Tibial nerve (tissue), 4 donors: ENCODE measurements around the gene PARD3B. TPM values are rescaled to one million over a fixed set of nuclear protein-coding genes. Genes with fewer than 3 reads are reported as not detected.

ENCODE experiments used
- DNase-seq, 2 donors: peaks; one replicate each; pipeline ENCODE4 v3.0.0-alpha.2; 2019; ENCODE audit warnings: low spot score in 2 of 2
- H3K27ac ChIP-seq, 4 donors: fragments of 200-600 bp; sonication (generic) in 3 of 4; one replicate each; pipeline ENCODE4 v1.5.1; 2017 to 2019; ENCODE audit warnings: mild to moderate bottlenecking in 1 of 4
- H3K27me3 ChIP-seq, 2 donors: fragments of 200-600 bp; sonication (generic) in 1 of 2; one replicate each; pipeline versions ENCODE4 v1.5.1 to v1.6.0; 2017 to 2019
- H3K36me3 ChIP-seq, 3 donors: fragments of 200-600 bp; sonication (generic); one replicate each; pipeline ENCODE4 v1.5.1; 2018 to 2019
- H3K4me1 ChIP-seq, 4 donors: fragments of 200-600 bp; sonication (generic) in 3 of 4; one replicate each; pipeline ENCODE4 v1.5.1; 2017 to 2019
- H3K4me3 ChIP-seq, 4 donors: fragments of 200-600 bp; sonication (generic) in 3 of 4; one replicate each; pipeline ENCODE4 v1.5.1; 2017 to 2019; ENCODE audit warnings: mild to moderate bottlenecking in 1 of 4, moderate library complexity in 1 of 4
- H3K9me3 ChIP-seq, 4 donors: fragments of 200-600 bp; sonication (generic) in 3 of 4; one replicate each; pipeline ENCODE4 v1.5.1; 2017 to 2019
- CTCF ChIP-seq, 5 experiments: fragments of 200-600 bp in 3 of 5; fragments of 450-650 bp in 2 of 5; sonication (generic) in 3 of 5; IDR thresholded peaks; one replicate each; pipeline ENCODE4 v1.5.1; 2016 to 2019; ENCODE audit warnings: antibody characterized with exemption in 5 of 5, mild to moderate bottlenecking in 3 of 5, moderate library complexity in 2 of 5
- EP300 ChIP-seq, 2 donors: sonication (generic); formaldehyde crosslinking; IDR thresholded peaks; one replicate each; pipeline ENCODE4 v1.6.1; 2017; ENCODE audit warnings: antibody characterized with exemption in 2 of 2, mild to moderate bottlenecking in 1 of 2
- POLR2A ChIP-seq, 2 donors: fragments of 450-650 bp; IDR thresholded peaks; one replicate each; pipeline ENCODE4 v1.6.1; 2017; ENCODE audit warnings: antibody characterized with exemption in 2 of 2, mild to moderate bottlenecking in 2 of 2, moderate library complexity in 2 of 2
- WGBS, 2 donors: methylation state at CpG; one replicate each; pipeline ENCODE4 v1.1.5; 2018; 5-methylcytosine and 5-hydroxymethylcytosine counted together
- total RNA-seq, 4 donors: library from RNA; depleted of rRNA; stranded (reverse); fragments of >200 nt; gene quantifications; one replicate each; pipeline ENCODE4 v1.1.0, GENCODE V29; 2016

PARD3B gene
- total RNA-seq, 4 donors from 2014 or later: 47.4 to 101 (median 64.8) TPM

GRCh38 chr2:205401511-205401910 lies 856.2 kb downstream of the PARD3B start:
- Histone ChIP-seq H3K9me3 (no peaks in the 10 kb centered on the region), H3K36me3 (no peaks in the 10 kb centered on the region), H3K27me3 (no peaks in the 10 kb centered on the region), H3K27ac (no peak overlapping the region), H3K4me1 (no peaks in the 10 kb centered on the region), H3K4me3 (no peak overlapping the region)
- 86 to 88% methylated on average over 6 of the region's 6 CpGs for WGBS, 2 donors
- DNase-seq: no peak
- no peak for TF ChIP-seq POLR2A (IDR thresholded peaks at IDR 0.05)
- TF ChIP-seq CTCF (IDR thresholded peaks at IDR 0.05): no peak
- TF ChIP-seq EP300 (IDR thresholded peaks at IDR 0.05): no peak

GRCh38 chr2:205402011-205402410 lies 856.7 kb downstream of the PARD3B start:
- Histone ChIP-seq H3K27ac (no peak overlapping the region), H3K9me3 (no peaks in the 10 kb centered on the region), H3K36me3 (no peaks in the 10 kb centered on the region), H3K27me3 (no peaks in the 10 kb centered on the region), H3K4me3 (no peak overlapping the region), H3K4me1 (no peaks in the 10 kb centered on the region)
- WGBS, 2 donors: 56 to 64% methylated on average over 2 of the region's 2 CpGs
- DNase-seq: no peak
- no peak for TF ChIP-seq EP300 (IDR thresholded peaks at IDR 0.05)
- no peak for TF ChIP-seq POLR2A (IDR thresholded peaks at IDR 0.05)
- TF ChIP-seq CTCF (IDR thresholded peaks at IDR 0.05): no peak

GRCh38 chr2:205403244-205403825 lies 858.1 kb downstream of the PARD3B start:
- no peak for DNase-seq
- Histone ChIP-seq H3K4me3 (no peak overlapping the region), H3K36me3 (no peaks in the 10 kb centered on the region), H3K27me3 (no peaks in the 10 kb centered on the region), H3K27ac (no peak overlapping the region), H3K9me3 (no peaks in the 10 kb centered on the region), H3K4me1 (peaks cover 0 to 12% (median 2%) of the 10 kb centered on the region in 4 donors)
- WGBS, 2 donors: 88 to 91% methylated on average over 2 of the region's 2 CpGs
- TF ChIP-seq POLR2A (IDR thresholded peaks at IDR 0.05) (no peak), EP300 (IDR thresholded peaks at IDR 0.05) (no peak), CTCF (IDR thresholded peaks at IDR 0.05) (no peak)

GRCh38 chr2:205405194-205405593 lies 859.9 kb downstream of the PARD3B start:
- no peaks in the 10 kb centered on the region for H3K9me3 ChIP-seq
- H3K27me3 ChIP-seq: no peaks in the 10 kb centered on the region
- no peak overlapping the region for H3K4me3 ChIP-seq
- DNase-seq: no peak
- H3K36me3 ChIP-seq: no peaks in the 10 kb centered on the region
- no peak for TF ChIP-seq POLR2A (IDR thresholded peaks at IDR 0.05)
- TF ChIP-seq CTCF (IDR thresholded peaks at IDR 0.05): no peak
- no peak for TF ChIP-seq EP300 (IDR thresholded peaks at IDR 0.05)
- H3K4me1 ChIP-seq: peaks cover 0 to 26% (median 2%) of the 10 kb centered on the region in 4 donors
- WGBS, 2 donors: 71 to 87% methylated on average over 1 of the region's 1 CpG
- no peak overlapping the region for H3K27ac ChIP-seq

- DNase-seq: no peak
- TF ChIP-seq POLR2A (IDR thresholded peaks at IDR 0.05) (no peak), CTCF (IDR thresholded peaks at IDR 0.05) (no peak), EP300 (IDR thresholded peaks at IDR 0.05) (no peak)
- Histone ChIP-seq H3K27me3 (no peaks in the 10 kb centered on the region), H3K36me3 (no peaks in the 10 kb centered on the region), H3K9me3 (no peaks in the 10 kb centered on the region), H3K27ac (no peak overlapping the region), H3K4me3 (no peak overlapping the region), H3K4me1 (peaks cover 0 to 26% (median 2%) of the 10 kb centered on the region in 4 donors)
- WGBS, 2 donors: 80 to 86% methylated on average over 3 of the region's 3 CpGs
Measured at GRCh38 chr2:205405752-205406151, 860.5 kb downstream of the PARD3B start.
